HL-60 (cell line): ENCODE data around the gene TSPAN18.

Experiments used
- CTCF ChIP-seq: IDR thresholded peaks from one replicate; pipeline ENCODE4 v1.5.1; 2011; ENCODE audit warnings: low read length, control low read depth, inconsistent platforms; ENCODE audit not compliant: insufficient read depth
- GABPA ChIP-seq: IDR thresholded peaks from 2 replicates; pipeline ENCODE4 v1.6.1; 2012; ENCODE audit warnings: low read depth
- POLR2AphosphoS5 ChIP-seq: IDR thresholded peaks from 2 replicates; pipeline ENCODE4 v1.6.1; 2012; ENCODE audit warnings: low read depth
- REST ChIP-seq: IDR thresholded peaks from 2 replicates; pipeline ENCODE4 v1.6.1; 2012; ENCODE audit warnings: low read depth; ENCODE audit not compliant: insufficient replicate concordance

GRCh38 chr11:44837661-44838060, 110.9 kb downstream of the TSPAN18 start:
- TF ChIP-seq CTCF (no peak), POLR2AphosphoS5 (no peak), GABPA (no peak), REST (no peak)
